DMS 273 (cell line): ENCODE measurements around the gene CAMK2D.
"Not testable (repeated sequence)": the region's sequence is repeated elsewhere in the genome, so short reads cannot be mapped to it uniquely, and the experiment has no call there.

Experiments
- DNase-seq: peaks from one replicate; lab custom pipeline; 2025; ENCODE audit not compliant: unreplicated experiment; lab: John Stamatoyannopoulos, UW

CAMK2D gene

DNA sequence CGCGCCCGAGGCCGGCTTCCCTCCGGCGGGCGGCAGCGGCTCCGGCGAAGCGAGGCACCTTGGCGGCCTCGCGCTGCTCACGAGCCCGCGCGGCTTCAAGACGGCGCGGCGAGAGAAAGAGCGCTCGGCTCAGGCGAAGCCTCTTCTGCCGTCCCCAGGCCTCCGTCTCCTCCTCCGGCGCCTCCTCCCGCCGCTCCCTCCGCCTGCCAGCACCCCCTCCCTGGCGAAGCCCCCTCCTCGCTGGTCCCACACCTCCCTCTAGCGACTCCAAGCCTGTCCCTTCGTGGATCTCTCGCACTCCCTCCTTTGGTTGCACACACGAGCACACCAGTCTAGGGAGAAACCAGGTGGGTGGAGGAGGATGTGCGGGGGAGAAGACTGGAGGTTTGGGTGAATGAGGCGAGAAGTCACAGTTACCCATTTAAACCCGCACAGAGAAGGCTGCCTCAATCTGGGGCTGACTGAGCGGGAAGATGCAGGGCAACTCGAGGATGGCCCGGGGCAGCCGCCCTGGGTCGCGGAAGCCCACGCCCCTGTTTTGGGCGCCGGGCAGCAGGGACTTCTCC lies at the start of gene CAMK2D:
Gene CAMK2D (minus strand): TSS at position 119 of the 566 bp plus-strand sequence. CDS start 670 bp downstream, outside the sequence.
- peak; percentile 91 for DNase-seq

GRCh38 chr4:113810906-113811305 lies 49.4 kb upstream of the CAMK2D start:
- DNase-seq: no peak

DNA sequence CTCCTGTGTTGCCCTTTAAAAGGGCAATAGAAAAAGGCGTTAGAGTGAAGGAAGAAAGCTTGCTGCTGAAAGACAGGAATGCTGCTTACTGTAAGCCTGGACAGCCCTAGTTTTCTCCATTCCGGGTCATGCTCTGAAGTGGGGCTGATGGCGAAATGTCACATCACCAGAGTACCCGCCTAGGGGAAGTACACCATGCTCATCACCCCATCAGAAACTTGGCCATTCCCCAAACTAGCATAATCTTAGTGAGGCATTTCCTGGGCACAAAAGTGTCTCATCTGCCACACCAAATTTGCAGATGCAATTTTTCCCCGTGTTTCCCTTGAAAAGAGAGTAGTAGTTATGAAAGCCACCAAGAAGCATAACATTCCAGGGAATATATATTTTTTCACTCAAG lies 47.8 kb upstream of the CAMK2D start:
- no peak for DNase-seq

GRCh38 chr4:113806850-113807249 lies 45.3 kb upstream of the CAMK2D start:
- no peak for DNase-seq

- no peak for DNase-seq
Measured at GRCh38 chr4:113801882-113802281, 40.3 kb upstream of the CAMK2D start.

DNA sequence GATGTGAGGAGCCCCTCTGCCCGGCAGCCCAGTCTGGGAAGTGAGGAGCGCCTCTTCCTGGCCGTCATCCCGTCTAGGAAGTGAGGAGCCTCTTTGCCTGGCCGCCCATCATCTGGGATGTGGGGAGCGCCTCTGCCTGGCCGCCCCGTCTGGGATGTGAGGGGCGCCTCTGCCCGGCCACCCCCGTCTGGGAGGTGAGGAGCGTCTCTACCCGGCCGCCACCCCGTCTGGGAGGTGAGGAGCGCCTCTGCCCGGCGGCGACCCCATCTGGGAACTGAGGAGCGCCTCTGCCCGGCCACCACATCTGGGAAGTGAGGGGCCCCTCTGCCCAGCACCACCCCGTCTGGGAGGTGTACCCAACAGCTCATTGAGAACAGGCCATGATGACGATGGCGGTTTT lies 34.8 kb upstream of the CAMK2D start:
- not testable (repeated sequence) for DNase-seq

GRCh38 chr4:113790478-113790877 lies 28.9 kb upstream of the CAMK2D start:
- DNase-seq: no peak

- no peak for DNase-seq
Measured at GRCh38 chr4:113788888-113789287, 27.4 kb upstream of the CAMK2D start.

DNA sequence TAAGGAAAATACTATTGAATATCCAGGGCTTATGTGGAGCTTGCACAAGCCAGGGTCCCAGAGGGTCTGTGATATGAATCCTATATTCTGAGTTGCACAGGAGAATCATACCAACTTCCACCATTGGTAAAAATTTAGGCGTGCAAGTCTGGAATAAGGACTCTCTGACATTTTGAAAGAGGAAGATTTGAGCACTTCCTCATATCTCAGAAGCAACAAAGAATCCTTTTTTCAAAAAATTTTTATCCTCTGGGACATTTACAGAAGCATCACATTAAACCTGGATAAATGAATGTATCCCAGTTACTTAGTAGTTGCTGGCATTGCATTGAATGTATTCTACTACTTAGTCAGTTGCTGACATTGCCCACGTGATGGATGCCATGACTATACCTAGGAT lies 24.2 kb upstream of the CAMK2D start:
- no peak for DNase-seq

DNA sequence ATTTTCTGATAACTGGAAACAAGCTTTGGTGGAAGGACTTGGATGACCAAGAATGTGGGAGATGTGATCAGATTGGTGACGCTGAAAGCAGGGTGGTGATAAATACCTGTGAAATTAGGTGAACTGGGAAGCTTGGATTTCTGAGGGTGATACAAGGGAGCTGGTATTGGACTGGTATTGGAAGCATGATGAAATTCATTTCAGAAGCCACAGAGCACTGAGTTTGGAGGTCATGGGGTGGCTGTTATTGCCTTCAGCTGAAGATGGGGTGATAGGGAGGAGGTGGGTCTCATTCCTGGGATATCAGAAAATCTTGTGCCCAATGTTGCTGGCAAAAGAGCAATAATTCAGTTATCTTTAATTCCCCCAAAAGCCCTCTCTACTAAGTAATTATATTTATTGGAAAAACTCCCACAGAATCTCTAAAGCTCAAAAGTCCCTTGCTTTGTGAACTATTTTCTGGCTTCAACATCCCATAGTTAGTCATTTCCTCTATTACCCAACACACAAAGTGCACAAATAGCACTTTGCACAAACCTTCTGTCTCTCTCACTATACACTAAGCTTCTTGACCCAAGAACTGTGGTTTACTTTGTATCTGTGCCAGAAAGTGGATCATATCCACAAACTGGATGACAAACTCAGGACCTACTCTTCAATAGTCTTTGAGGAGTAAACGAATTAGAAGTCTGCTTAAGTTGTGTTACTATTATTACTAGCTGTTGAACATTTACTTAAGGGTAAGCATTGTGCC lies 23.1 kb upstream of the CAMK2D start:
- DNase-seq: no peak

GRCh38 chr4:113783701-113784100 lies 22.2 kb upstream of the CAMK2D start:
- no peak for DNase-seq

DNA sequence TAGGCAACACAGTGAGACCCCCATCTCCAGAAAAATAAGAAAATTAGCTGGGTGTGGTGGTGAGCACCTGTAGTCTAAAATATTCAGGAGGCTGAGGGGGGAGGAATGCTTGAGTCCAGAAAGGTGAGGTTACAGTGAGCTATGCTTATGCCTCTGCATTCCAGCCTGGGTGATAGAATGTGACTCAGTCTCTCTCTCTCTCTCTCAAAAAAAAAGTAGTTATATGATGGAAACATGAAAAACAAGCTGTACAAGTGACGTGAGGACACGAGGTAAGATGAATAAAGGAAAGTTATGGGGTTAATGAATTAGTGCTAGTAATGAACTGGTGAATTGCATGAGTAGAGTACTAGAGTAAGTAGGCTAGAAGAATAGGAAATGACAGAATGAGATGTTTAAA lies 21.8 kb upstream of the CAMK2D start:
- DNase-seq: no peak

DNA sequence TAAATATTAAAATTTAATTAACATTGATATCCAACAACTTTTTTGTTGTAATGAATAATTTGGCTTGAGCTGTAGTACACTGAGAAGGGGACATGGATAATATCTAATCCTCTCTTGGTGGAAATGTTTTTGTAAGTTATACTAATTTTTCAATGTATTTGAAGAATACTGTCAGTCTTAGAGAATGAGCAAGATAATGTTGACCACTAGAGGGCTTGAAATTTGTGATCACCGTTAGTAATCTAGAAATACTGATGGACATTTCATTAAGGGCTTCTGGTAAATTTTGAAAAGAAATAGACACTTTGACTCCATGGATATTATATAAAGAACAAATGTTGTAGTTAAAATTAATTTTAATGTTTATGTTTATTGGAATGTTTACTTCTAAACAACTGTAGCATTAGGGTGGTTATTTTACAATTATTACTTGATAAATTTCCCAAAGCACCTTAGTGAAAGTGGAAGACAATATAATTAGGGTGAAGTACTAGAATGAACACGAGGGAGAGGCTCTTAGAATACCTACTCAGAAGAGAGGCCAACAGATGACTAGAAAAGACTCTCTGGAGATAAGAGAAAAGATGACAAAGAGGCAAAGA lies 20.0 kb upstream of the CAMK2D start:
- DNase-seq: peak; percentile 52

DNA sequence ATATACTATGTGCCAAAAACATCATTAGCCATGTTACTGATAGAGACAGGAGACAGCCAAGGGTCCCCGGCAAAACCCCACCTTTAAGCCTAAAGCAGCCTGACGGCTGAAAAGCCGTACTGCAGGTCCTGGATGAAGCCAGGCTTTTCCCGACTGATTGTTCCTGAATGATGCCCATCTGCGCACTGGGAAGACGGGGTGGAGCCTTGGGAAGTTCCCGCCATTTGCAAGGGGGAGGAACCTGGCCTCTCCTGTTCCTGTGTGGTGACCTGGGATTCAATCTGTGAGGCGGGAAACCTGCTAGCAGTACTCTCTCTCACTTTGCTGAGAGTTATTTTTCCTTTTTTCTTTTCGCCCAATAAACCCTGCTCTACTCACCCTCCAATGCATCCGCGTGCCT lies 15.1 kb upstream of the CAMK2D start:
- no peak for DNase-seq

DNA sequence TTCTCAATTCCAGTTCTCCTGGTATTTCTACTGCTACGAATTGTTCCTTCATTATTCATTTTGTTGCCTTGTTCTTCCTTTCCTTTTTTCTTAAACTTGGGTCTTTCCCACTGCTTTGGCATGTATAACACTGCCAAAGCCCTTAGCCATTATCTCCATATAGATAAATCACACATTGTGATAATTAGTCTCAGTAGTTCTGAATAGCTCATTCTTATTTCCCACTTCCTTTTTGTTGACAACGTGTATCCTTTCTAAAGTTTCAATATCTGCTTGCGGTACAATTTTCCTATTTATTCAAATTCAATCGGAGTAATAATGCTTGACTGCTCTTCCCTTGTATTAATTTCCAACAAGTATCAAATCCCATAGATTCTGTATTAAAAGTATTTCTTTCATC lies 14.5 kb upstream of the CAMK2D start:
- DNase-seq: no peak

DNA sequence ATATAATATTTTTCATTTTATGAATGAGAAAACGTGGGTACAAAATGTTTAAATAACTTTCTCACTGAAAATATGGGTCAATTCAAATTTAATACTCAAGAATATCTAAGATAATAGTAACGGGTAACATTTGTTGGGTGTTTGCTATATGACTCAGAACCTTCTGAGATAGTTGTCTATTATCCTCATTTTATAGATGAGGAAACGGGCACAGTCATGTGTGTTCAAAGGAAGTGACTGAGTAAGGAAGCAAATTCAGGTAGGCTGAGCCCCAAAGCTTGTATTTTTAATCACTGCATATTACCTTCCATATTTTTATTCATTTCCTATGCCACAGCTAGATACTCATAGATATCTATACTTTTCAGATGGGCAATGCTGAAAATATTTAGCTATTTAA lies 12.2 kb upstream of the CAMK2D start:
- DNase-seq: no peak

DNA sequence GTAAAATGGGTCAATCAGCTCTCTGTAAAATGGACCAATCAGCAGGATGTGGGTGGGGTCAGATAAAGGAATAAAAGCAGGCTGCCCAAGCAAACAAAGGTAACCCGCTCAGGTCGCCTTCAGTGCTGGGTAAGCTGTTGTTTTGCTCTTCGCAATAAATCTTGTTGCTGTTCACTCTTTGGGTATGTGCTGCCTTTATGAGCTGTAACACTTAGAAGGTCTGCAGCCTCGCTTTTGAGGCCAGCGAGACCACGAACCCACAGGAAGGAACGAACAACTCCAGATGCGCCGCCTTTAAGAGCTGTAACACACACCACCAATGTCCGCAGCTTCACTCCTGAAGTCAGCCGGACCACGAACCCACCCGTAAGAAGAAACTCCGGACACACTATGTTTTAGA lies 11.5 kb upstream of the CAMK2D start:
- no peak for DNase-seq

- DNase-seq: no peak
Measured at GRCh38 chr4:113772319-113772718, 10.8 kb upstream of the CAMK2D start.

GRCh38 chr4:113769744-113770143 lies 8.2 kb upstream of the CAMK2D start:
- no peak for DNase-seq

DNA sequence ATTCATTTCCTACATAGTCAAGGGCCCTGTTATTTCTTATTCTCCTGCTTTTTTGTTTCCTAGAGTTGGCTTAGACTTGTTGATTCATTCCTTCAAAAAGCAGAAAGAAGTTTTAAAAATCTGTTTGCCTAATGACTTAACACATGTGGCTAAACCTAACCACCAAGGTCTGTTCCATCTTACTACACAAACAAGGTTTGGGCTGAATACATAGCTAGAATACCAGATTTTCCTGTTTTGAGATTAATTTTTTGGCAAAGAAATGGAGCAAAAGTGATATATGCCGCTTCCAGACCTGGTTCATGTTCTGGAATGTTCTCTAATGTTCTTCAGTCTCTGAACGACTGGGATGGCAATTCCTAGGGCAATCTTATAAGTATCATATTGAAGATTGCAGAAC lies 7.4 kb upstream of the CAMK2D start:
- no peak for DNase-seq

DNA sequence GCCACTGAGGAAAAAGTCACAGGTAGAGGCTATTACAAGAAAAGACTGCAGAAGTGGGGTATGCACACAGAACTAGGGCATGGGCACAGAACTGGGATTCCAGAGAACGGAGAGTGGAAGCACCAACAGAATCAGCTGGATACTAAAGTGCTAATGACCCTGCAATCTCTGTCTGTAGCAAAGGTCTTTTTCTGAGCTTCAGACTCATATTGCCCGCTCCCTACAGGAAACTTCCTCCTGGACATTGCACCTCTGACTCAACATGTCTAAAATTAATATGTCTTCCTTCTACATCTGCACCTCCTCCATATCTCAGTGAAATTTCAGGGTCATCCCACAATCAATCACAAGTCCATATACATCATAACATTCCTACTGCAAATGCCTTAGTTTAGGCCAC lies 5.3 kb upstream of the CAMK2D start:
- DNase-seq: no peak

GRCh38 chr4:113764720-113765264 lies 3.3 kb upstream of the CAMK2D start:
- no peak for DNase-seq
